NCI-H526 (cell line): ENCODE results near the gene SNCG.
"Not testable (repeated sequence)": the region's sequence is repeated elsewhere in the genome, so short reads cannot be mapped to it uniquely, and the experiment has no call there.

ENCODE experiments used
- DNase-seq, 2 experiments: peaks; one replicate each; lab custom pipeline; 2025; lab: John Stamatoyannopoulos, UW

SNCG gene

DNA sequence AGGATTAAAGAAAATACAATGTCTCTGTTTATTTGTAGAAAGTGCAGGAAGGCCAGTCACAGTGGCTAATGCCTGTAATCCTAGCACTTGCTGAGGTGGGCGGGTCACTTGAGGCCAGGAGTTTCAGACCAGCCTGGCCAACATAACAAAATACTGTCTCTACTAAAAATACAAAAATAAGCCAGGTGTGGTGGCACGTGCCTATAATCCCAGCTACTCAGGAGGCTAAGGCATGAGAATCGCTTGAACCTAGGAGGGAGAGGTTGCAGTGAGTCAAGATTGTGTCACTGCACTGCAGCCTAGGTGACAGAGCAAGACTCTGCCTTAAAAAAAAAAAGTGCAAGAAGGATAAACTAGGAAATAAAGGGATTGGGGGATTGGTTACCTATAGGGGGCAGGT is 20.1 kb downstream of the SNCG start:
- not testable (repeated sequence) for DNase-seq

- DNase-seq, result no peak
These were observed 21.0 kb downstream of the SNCG start for GRCh38 chr10:86979296-86979818.

GRCh38 chr10:86979977-86980448 is 21.6 kb downstream of the SNCG start:
- DNase-seq, result no peak

DNA sequence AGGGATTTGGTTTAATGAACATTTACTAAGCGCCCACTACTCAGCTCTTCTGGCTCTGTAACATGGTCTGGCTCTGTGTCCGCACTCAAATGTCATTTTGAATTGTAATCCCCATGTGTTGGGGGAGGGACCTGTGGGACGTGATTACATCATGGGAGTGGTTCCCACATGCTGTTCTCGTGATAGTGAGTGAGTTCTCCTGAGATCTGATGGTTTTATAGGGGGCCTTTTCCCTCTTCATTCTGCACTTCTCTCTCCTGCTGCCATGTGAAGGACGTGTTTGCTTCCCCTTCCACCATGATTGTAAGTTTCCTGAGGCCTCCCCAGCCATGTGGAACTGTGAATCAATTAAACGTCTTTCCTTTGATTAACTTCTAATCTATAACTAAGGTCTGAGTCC is 22.6 kb downstream of the SNCG start:
- not testable (repeated sequence) for DNase-seq

DNA sequence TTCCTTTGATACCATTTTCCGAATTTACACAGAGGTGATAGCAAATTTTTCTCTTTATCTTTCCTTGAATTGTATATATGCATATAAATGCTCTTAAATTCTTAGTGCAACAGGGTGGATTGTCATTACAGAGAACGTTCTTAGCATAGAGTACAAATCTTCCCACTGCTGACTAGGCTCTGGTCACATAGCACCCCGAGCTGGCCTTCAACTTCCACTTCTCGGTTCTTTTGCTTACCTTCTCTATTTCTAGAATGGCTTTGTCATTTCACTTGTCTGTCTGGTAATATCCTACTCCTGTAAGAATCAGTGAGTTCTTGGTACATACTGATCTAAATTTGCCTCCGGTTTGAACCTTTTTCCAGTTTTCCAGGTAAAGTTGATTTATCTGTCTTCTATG is 23.3 kb downstream of the SNCG start:
- DNase-seq, result no peak

DNA sequence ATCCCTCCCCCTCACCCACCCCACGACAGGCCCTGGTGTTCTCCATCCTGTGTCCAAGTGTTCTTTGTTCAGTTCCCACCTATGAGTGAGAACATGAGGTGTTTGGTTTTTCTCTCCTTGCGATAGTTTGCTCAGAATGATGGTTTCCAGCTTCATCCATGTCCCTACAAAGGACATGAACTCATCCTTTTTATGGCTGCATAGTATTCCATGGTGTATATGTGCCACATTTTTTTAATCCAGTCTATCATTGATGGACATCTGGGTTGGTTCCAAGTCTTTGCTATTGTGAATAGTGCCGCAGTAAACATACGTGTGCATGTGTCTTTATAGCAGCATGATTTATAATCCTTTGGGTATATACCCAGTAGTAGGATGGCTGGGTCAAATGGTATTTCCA is 26.1 kb downstream of the SNCG start:
- not testable (repeated sequence) for DNase-seq

DNA sequence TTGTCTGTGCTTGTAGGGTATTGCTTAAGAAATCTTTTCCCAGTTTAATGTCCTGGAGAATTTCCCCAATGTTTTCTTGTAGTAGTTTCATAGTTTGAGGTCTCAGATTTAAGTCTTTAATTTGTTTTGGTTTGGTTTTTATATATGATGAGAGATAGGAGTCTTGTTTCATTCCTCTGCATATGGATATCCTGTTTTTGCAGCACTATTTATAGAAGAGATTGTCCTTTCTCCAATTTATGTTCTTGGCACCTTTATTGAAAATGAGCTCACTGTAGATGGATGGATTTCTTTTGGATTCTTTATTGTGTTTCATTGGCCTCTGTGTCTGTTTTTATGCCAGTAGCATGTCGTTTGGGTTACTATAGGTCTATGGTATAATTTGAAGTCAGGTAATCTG is 30.1 kb downstream of the SNCG start:
- no peak for DNase-seq

DNA sequence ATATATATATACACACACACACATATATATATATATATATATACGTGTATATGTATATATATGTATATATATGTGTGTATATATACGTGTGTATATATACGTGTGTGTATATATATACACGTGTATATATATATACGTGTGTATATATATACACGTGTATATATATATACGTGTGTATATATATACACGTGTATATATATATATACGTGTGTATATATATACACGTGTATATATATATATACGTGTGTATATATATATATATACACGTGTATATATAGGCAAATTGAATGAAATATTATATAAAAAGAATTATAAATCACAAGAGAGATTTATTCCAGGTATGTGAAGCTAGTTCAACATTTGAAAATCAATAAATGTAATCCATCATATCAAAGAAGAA is 33.0 kb downstream of the SNCG start:
- DNase-seq, result not testable (repeated sequence)

- DNase-seq, result no peak
These were observed 34.1 kb downstream of the SNCG start for GRCh38 chr10:86992456-86992855.

DNA sequence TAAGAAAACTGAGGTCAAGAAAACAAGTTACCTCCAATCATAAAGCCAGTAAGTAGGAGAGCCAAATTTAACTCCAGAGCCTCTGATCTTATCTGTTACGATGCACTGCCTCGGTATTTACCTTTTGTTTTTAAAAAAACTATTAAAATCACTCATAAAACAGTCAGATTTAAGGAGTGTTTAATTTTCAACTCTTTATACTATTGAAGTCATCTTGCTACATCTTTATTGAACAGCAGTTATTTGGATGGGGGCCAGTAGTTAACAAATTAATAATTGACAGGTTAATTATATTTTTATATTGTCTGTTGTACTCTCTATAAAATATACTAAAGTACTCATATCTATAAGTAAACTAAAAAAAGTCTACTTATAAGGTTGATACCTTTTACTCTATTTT is 34.5 kb downstream of the SNCG start:
- no peak for DNase-seq

GRCh38 chr10:86999802-87000403 is 41.5 kb downstream of the SNCG start:
- not testable (repeated sequence) for DNase-seq

- DNase-seq, result no peak
These were observed 42.1 kb downstream of the SNCG start for GRCh38 chr10:87000491-87000890.

DNA sequence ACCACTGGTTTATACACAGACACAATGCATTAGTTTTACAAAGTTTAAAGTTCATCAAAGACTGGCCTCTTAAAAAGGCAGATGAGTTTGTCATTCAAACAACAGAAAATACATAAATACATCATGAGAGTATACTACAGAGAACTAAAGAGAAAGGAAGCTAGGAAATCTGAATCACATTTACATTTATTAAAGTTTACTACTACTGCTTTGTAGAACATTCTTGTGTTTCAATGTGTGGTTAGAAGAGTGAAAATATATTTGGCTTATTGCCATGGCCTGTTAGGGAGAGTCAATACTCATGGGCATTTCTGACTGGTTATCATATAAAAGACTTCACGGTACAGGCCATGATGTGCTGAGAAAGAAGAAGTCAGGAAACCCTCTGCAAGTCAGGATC is 48.7 kb downstream of the SNCG start:
- DNase-seq, result not testable (repeated sequence)

DNA sequence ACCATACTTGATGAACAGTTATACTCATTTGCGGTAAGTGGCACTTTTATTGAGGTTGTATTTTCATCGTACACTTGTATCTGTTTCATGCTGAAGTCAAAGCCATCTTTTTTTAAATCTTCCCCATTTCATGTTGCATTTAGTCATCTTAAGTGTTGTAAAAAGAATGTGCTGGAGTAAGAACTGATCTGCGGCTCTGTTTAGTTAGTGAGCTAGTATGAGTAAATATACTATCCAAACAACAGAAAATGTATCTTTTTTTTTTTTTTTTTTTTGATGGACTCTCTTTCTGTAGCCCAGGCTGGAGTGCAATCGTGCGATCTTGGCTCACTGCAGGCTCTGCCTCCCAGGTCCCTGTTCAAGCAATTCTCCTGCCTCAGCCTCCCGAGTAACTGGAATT is 49.3 kb downstream of the SNCG start:
- not testable (repeated sequence) for DNase-seq

GRCh38 chr10:87008303-87008702 is 49.9 kb downstream of the SNCG start:
- DNase-seq, result not testable (repeated sequence)

DNA sequence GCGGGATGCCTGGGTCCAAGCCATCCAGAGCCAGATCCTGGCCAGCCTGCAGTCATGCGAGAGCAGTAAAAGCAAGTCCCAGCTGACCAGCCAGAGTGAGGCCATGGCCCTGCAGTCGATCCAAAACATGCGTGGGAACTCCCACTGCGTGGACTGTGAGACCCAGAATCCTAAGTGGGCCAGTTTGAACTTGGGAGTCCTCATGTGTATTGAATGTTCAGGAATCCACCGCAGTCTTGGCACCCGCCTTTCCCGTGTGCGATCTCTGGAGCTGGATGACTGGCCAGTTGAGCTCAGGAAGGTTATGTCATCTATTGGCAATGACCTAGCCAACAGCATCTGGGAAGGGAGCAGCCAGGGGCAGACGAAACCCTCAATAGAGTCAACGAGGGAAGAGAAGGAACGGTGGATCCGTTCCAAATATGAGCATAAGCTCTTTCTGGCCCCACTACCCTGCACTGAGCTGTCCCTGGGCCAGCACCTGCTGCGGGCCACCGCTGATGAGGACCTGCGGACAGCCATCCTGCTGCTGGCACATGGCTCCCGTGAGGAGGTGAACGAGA is 50.8 kb downstream of the SNCG start:
- DNase-seq, result not testable (repeated sequence)
